ENCODE results near the gene SLC25A34. TPM values are rescaled to one million over a fixed set of nuclear protein-coding genes. Genes with fewer than 3 reads are reported as not detected.

SLC25A34 gene
- total RNA-seq, 1 experiment from 2014 or later, result 1.1 TPM

GRCh38 chr1:15706751-15707150 is 29.3 kb upstream of the SLC25A34 start (continued):
- no peak for TF ChIP-seq ZNF425 (CRISPR knock-in tag; conservative IDR thresholded peaks at IDR 0.05)

GRCh38 chr1:15707239-15707925 is 28.7 kb upstream of the SLC25A34 start:
- DNase-seq (ENCODE audit: low spot score) (no peak), ATAC-seq (no peak)
- ChIA-PET CTCF (interaction anchor here (0.9 kb wide), 2 partner anchors 12 to 84 kb away, joined by 3 read pairs; no protein-coding TSS in a partner anchor), POLR2A (no interaction called here)
- no peaks in the 10 kb centered on the region for H3K9me3 Mint-ChIP-seq
- H3K4me3 Mint-ChIP-seq, result no peak overlapping the region
- H3K4me1 Mint-ChIP-seq, result peaks cover 3% of the 10 kb centered on the region
- TF ChIP-seq SMAD3 (CRISPR knock-in tag; IDR thresholded peaks at IDR 0.05; ENCODE audit: borderline replicate concordance), result no peak
- TF ChIP-seq, protein P1, sequence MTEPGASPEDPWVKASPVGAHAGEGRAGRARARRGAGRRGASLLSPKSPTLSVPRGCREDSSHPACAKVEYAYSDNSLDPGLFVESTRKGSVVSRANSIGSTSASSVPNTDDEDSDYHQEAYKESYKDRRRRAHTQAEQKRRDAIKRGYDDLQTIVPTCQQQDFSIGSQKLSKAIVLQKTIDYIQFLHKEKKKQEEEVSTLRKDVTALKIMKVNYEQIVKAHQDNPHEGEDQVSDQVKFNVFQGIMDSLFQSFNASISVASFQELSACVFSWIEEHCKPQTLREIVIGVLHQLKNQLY (CRISPR knock-in tag; IDR thresholded peaks at IDR 0.05), result no peak
- TF ChIP-seq, protein P2, sequence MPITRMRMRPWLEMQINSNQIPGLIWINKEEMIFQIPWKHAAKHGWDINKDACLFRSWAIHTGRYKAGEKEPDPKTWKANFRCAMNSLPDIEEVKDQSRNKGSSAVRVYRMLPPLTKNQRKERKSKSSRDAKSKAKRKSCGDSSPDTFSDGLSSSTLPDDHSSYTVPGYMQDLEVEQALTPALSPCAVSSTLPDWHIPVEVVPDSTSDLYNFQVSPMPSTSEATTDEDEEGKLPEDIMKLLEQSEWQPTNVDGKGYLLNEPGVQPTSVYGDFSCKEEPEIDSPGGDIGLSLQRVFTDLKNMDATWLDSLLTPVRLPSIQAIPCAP (CRISPR knock-in tag; IDR thresholded peaks at IDR 0.05), result no peak
- TF ChIP-seq FOXP4 (CRISPR knock-in tag; IDR thresholded peaks at IDR 0.05), result no peak
- TF ChIP-seq, protein P3, sequence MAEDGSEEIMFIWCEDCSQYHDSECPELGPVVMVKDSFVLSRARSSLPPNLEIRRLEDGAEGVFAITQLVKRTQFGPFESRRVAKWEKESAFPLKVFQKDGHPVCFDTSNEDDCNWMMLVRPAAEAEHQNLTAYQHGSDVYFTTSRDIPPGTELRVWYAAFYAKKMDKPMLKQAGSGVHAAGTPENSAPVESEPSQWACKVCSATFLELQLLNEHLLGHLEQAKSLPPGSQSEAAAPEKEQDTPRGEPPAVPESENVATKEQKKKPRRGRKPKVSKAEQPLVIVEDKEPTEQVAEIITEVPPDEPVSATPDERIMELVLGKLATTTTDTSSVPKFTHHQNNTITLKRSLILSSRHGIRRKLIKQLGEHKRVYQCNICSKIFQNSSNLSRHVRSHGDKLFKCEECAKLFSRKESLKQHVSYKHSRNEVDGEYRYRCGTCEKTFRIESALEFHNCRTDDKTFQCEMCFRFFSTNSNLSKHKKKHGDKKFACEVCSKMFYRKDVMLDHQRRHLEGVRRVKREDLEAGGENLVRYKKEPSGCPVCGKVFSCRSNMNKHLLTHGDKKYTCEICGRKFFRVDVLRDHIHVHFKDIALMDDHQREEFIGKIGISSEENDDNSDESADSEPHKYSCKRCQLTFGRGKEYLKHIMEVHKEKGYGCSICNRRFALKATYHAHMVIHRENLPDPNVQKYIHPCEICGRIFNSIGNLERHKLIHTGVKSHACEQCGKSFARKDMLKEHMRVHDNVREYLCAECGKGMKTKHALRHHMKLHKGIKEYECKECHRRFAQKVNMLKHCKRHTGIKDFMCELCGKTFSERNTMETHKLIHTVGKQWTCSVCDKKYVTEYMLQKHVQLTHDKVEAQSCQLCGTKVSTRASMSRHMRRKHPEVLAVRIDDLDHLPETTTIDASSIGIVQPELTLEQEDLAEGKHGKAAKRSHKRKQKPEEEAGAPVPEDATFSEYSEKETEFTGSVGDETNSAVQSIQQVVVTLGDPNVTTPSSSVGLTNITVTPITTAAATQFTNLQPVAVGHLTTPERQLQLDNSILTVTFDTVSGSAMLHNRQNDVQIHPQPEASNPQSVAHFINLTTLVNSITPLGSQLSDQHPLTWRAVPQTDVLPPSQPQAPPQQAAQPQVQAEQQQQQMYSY (CRISPR knock-in tag; IDR thresholded peaks at IDR 0.05), result no peak
- TF ChIP-seq ZNF416 (CRISPR knock-in tag; IDR thresholded peaks at IDR 0.05), result no peak
- no peak for TF ChIP-seq RELA (CRISPR knock-in tag; IDR thresholded peaks at IDR 0.05; ENCODE audit: borderline replicate concordance)
- TF ChIP-seq KAT7 (CRISPR knock-in tag; IDR thresholded peaks at IDR 0.05; ENCODE audit: borderline replicate concordance), result no peak
- TF ChIP-seq FOXJ3 (CRISPR knock-in tag; IDR thresholded peaks at IDR 0.05; ENCODE audit: borderline replicate concordance), result no peak
- no peak for TF ChIP-seq ZNF671 (CRISPR knock-in tag; IDR thresholded peaks at IDR 0.05)
- TF ChIP-seq ATF3 (CRISPR knock-in tag; conservative IDR thresholded peaks at IDR 0.05), result no peak
- no peak for TF ChIP-seq SP1 (CRISPR knock-in tag; conservative IDR thresholded peaks at IDR 0.05)
- TF ChIP-seq AR (CRISPR knock-in tag; IDR thresholded peaks at IDR 0.05), result no peak
- no peak for TF ChIP-seq NFATC4 (CRISPR knock-in tag; IDR thresholded peaks at IDR 0.05)
- TF ChIP-seq ETV6 (CRISPR knock-in tag; IDR thresholded peaks at IDR 0.05), result no peak
- TF ChIP-seq CBFB (CRISPR knock-in tag; IDR thresholded peaks at IDR 0.05; ENCODE audit: low read depth), result no peak
- no peak for TF ChIP-seq ZNF512 (CRISPR knock-in tag; IDR thresholded peaks at IDR 0.05; ENCODE audit: borderline replicate concordance)
- no peak for TF ChIP-seq ZBTB43 (CRISPR knock-in tag; IDR thresholded peaks at IDR 0.05)
- no peak for TF ChIP-seq GTF2I (CRISPR knock-in tag; conservative IDR thresholded peaks at IDR 0.05)
- H3K36me3 Mint-ChIP-seq, result no peaks in the 10 kb centered on the region
- no peak overlapping the region for H3K27ac Mint-ChIP-seq
- H3K27me3 Mint-ChIP-seq (ENCODE audit: low read depth), result no peaks in the 10 kb centered on the region

All from WTC11 (cell line).